Karpas-422 (cell line): ENCODE results near the gene ZNF652. TPM values are rescaled to one million over a fixed set of nuclear protein-coding genes. Genes with fewer than 3 reads are reported as not detected.
A peak's percentile ranks its signal among the peaks of the same experiment; 100 is the strongest.

ENCODE experiments used
- DNase-seq: peaks from one replicate; pipeline ENCODE4 v3.0.0-alpha.2; 2015
- H2AFZ ChIP-seq: fragments of 200-600 bp; sonication (generic); 2 replicates; pipeline ENCODE4 v1.6.1; 2014; ENCODE audit warnings: antibody characterized with exemption, low read length, mixed read lengths
- H3K27ac ChIP-seq: fragments of 200-600 bp; sonication (generic); 2 replicates; pipeline ENCODE4 v1.5.1; 2014; ENCODE audit warnings: mild to moderate bottlenecking, low read length, moderate library complexity
- H3K27me3 ChIP-seq: fragments of 200-600 bp; sonication (generic); 2 replicates; pipeline ENCODE4 v1.6.1; 2014; ENCODE audit warnings: low read length, mixed read lengths
- H3K36me3 ChIP-seq: fragments of 200-600 bp; sonication (generic); 2 replicates; pipeline ENCODE4 v1.6.1; 2014; ENCODE audit warnings: low read length, mixed read lengths; ENCODE audit not compliant: insufficient read depth
- H3K4me1 ChIP-seq: fragments of 200-600 bp; sonication (generic); 2 replicates; pipeline ENCODE4 v1.6.1; 2014; ENCODE audit warnings: mild to moderate bottlenecking, low read length, mixed read lengths
- H3K4me2 ChIP-seq: fragments of 200-600 bp; sonication (generic); 2 replicates; pipeline ENCODE4 v1.6.1; 2014; ENCODE audit warnings: low read length, low read depth, mild to moderate bottlenecking; ENCODE audit not compliant: poor library complexity, severe bottlenecking
- H3K4me3 ChIP-seq: fragments of 200-600 bp; sonication (generic); 2 replicates; pipeline ENCODE4 v1.5.1; 2014; ENCODE audit warnings: mild to moderate bottlenecking, antibody characterized with exemption, low read length, mixed read lengths
- H3K79me2 ChIP-seq: fragments of 200-600 bp; sonication (generic); 2 replicates; pipeline ENCODE4 v1.6.1; 2014; ENCODE audit warnings: mild to moderate bottlenecking, low read length, mixed read lengths
- H3K9ac ChIP-seq: fragments of 200-600 bp; sonication (generic); 2 replicates; pipeline ENCODE4 v1.6.0; 2014; ENCODE audit warnings: low read length
- H3K9me2 ChIP-seq: fragments of 200-600 bp; sonication (generic), shearing (Covaris generic); replicated peaks from 2 replicates; pipeline ENCODE4 v1.6.0; 2014; ENCODE audit warnings: mild to moderate bottlenecking, low read length, moderate library complexity; ENCODE audit not compliant: insufficient read depth
- H3K9me3 ChIP-seq: fragments of 300-700, 200-600 bp; sonication (generic); 2 replicates; pipeline ENCODE4 v1.6.1; 2014; ENCODE audit warnings: low read length, mixed read lengths
- H4K20me1 ChIP-seq: fragments of 200-600 bp; sonication (generic); 2 replicates; pipeline ENCODE4 v1.6.1; 2014; ENCODE audit warnings: mild to moderate bottlenecking, antibody characterized with exemption, low read length, low read depth; ENCODE audit not compliant: insufficient read depth
- small RNA-seq: library from RNA; depleted of rRNA; stranded (forward); fragments of <200 nt; gene quantifications from one replicate; pipeline ENCODE3, GENCODE V24; 2014
- total RNA-seq: library from RNA; depleted of rRNA; stranded (reverse); fragments of >200 nt; shearing (Covaris generic); gene quantifications from 2 replicates; pipeline ENCODE4 v1.2.3, GENCODE V29; 2014; ENCODE audit warnings: low replicate concordance; rRNA removed

Gene ZNF652
- total RNA-seq, 1 experiment from 2014 or later = 84.1 TPM

DNA sequence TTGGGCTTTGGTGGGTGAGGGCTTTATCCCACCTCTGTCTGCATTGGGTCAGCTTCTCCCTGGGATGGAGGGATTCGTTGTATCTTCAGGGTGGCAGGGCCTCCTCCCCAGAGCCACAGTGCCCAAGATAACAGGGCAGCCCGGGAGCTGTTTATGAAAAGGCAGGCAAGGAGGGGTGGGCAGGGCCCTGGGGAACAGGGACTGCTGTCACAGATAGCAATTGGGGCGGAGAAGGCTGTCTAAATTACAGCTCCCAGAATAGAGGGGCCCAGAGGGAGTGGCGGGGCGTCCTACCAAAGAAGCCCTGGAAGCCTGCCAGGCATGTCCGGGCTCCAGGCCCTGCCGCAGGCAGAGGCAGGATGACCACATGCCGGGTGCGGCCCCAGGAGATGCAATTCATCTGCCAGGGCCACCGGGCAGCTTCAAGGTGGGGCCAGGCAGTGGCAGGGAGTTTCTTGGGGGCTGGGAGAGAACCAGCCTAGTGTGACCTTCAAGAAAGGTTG, 112.7 kb downstream of the ZNF652 start:
- Histone ChIP-seq H3K4me2 (peak overlapping the region; percentile 7), H2AFZ (no peak overlapping the region)

DNA sequence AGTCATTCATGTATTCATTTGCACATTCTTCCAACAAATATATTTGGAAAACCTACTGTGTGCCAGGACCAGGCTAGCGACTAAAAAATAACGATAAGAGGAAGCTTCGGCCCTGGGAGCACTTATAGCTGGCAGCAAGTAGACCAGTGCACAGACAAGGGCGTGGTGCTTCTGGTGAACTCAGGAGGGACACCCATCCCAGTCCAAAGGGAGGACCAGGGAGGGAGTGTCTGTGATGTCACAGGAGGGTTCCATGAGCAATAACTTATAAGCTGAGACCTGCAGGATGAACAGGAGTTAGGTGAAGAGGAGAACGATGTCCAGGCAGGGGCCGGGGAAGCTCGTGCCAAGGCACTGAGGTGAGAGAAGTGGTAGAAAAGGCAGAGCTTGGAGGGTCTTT, 114.1 kb downstream of the ZNF652 start:
- Histone ChIP-seq H3K4me2 (no peak overlapping the region), H3K9ac (no peak overlapping the region), H3K27ac (no peak overlapping the region), H2AFZ (no peak overlapping the region), H3K79me2 (no peaks in the 10 kb centered on the region), H3K9me3 (no peaks in the 10 kb centered on the region), H4K20me1 (no peaks in the 10 kb centered on the region), H3K4me1 (peaks cover 9% of the 10 kb centered on the region), H3K4me3 (no peak overlapping the region), H3K27me3 (no peaks in the 10 kb centered on the region), H3K36me3 (no peaks in the 10 kb centered on the region), H3K9me2 (no peaks in the 10 kb centered on the region)
- DNase-seq = no peak

More for the DNA sequence above, 112.7 kb downstream of the ZNF652 start:
- H4K20me1 ChIP-seq = no peaks in the 10 kb centered on the region
- no peak overlapping the region for H3K9ac ChIP-seq
- no peaks in the 10 kb centered on the region for H3K9me2 ChIP-seq
- no peak overlapping the region for H3K4me3 ChIP-seq
- peak; percentile 37 for DNase-seq
- H3K27ac ChIP-seq = no peak overlapping the region
- peaks cover 9% of the 10 kb centered on the region for H3K4me1 ChIP-seq
- H3K27me3 ChIP-seq = no peaks in the 10 kb centered on the region
- H3K79me2 ChIP-seq = no peaks in the 10 kb centered on the region
- H3K36me3 ChIP-seq = no peaks in the 10 kb centered on the region
- no peaks in the 10 kb centered on the region for H3K9me3 ChIP-seq

DNA sequence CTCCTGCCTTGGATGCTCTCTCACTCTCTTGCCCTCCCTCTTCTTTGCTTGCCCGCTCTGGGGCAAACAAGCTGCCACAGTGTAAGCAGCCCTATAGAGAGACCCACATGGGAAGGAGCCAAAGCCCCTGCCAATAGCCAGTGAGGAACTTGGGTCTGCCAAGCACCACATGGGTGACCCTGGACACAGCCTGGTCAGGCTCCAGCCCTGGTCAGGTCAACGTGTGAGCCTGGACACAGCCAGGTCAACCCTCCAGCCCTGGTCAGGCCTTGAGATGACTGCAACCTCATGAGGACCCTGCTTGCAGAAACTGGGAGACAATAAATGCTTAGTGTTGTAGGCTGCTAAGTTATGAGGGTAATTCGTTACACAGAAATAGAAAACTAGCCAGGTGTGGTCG, 117.2 kb downstream of the ZNF652 start:
- no peaks in the 10 kb centered on the region for H3K79me2 ChIP-seq
- H3K4me3 ChIP-seq = no peak overlapping the region
- no peaks in the 10 kb centered on the region for H3K9me3 ChIP-seq
- no peak overlapping the region for H3K9ac ChIP-seq
- no peaks in the 10 kb centered on the region for H3K9me2 ChIP-seq
- no peak overlapping the region for H3K27ac ChIP-seq
- no peaks in the 10 kb centered on the region for H3K36me3 ChIP-seq
- no peak overlapping the region for H2AFZ ChIP-seq
- H3K4me2 ChIP-seq = no peak overlapping the region
- H3K4me1 ChIP-seq = peaks cover 9% of the 10 kb centered on the region
- no peaks in the 10 kb centered on the region for H3K27me3 ChIP-seq
- DNase-seq = no peak
- H4K20me1 ChIP-seq = no peaks in the 10 kb centered on the region

Small RNA genes within 50 kb of the gene (small RNA-seq; reads per million reads assigned to genes)
- gene MIR6129 = not detected

Other genes with a start within 250 kb of the ZNF652 start
- not detected in 2 replicates for gene B4GALNT2, start 229.5 kb downstream of the ZNF652 start, total RNA-seq
- 25.3 and 40.2 TPM in 2 replicates for gene GNGT2, start 151.7 kb downstream of the ZNF652 start, total RNA-seq
- gene ABI3, start 151.5 kb downstream of the ZNF652 start, total RNA-seq = 20.2 and 29.9 TPM in 2 replicates
- 2.3 TPM in 1 of 2 replicates, not detected in the other for gene PHOSPHO1, start 131.5 kb downstream of the ZNF652 start, total RNA-seq
- gene PHB1, start 52.6 kb upstream of the ZNF652 start, total RNA-seq = 91.5 and 130 TPM in 2 replicates
- gene NGFR, start 133.0 kb upstream of the ZNF652 start, total RNA-seq = 0.07 TPM in 1 of 2 replicates, not detected in the other
- gene NXPH3, start 213.6 kb upstream of the ZNF652 start, total RNA-seq = not detected in 2 replicates